ENCODE measurements around the gene ACMSD.
"Not testable (repeated sequence)": the region's sequence is repeated elsewhere in the genome, so short reads cannot be mapped to it uniquely, and the experiment has no call there.

Gene ACMSD

DNA sequence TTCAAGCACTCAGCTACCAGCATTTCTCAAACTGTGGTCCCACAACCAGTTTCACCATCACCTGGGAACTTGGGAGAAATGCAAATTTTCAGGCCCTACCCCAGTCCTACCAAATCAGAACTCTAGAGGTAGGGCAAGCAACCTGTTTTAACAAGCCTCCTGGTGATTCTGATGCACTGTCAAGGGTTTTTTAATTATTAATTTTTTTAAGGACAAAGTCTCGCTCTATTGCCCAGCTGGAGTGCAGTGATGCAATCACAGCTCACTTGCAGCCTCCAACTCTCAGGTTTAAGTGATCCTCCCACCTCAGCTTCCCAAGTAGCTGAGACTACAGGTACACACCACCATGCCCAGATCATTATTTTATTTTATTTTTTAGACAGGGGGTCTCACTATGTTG, 7.8 kb downstream of the ACMSD start:
- TF ChIP-seq CTCF (IDR thresholded peaks at IDR 0.05; ENCODE audit: low read depth, low read length): no peak

GRCh38 chr2:134847582-134847981, 9.2 kb downstream of the ACMSD start:
- not testable (repeated sequence) for H3K4me3 ChIP-seq (ENCODE audit: low read depth, low read length)

More for the DNA sequence above, 7.8 kb downstream of the ACMSD start:
- no peak overlapping the region for H3K4me3 ChIP-seq (ENCODE audit: low read depth, low read length)

DNA sequence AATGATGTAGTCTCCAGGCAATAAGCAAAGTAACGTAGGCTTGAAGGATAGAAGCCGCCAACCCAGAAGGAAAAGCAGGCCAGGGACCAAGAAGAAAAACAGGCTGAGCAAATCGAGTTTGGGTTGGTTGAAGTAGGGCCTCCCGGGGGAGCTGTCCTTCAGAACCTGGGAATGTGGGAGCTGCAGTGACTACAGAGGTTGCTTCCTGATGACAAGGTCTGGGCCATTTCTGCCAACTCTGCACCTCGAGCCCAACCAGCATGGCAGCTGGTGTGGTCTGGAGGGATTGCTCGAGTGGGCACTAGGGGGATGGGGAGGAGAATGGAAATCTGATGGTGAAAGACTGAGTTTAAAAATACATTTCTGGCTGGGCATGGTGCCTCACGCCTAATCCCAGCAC, 14.1 kb downstream of the ACMSD start:
- no peak overlapping the region for H3K4me3 ChIP-seq (ENCODE audit: low read depth, low read length)
- TF ChIP-seq CTCF (IDR thresholded peaks at IDR 0.05; ENCODE audit: low read depth, low read length): no peak

DNA sequence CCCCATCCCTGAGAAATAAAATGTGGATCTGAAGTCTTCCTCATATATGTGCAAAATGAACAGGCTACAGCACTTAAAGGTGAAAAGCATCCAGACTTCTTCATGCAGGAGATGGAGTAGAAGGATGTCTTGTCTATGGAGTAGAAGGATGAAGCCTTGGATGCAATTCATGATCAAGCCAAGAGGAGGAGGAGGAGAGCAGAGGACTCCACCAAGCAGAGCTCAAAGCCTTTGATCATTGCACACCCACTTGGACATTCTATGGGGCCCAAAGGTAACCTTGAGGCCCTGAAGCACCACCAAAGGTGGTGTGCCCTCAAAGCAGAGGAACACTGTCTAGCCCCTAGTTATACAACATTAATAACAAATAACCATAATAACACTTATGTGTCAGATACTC, 17.3 kb downstream of the ACMSD start:
- no peak overlapping the region for H3K4me3 ChIP-seq (ENCODE audit: low read depth, low read length)
- TF ChIP-seq CTCF (IDR thresholded peaks at IDR 0.05; ENCODE audit: low read depth, low read length): no peak

GRCh38 chr2:134858245-134858644, 19.8 kb downstream of the ACMSD start:
- no peak for TF ChIP-seq CTCF (IDR thresholded peaks at IDR 0.05; ENCODE audit: low read depth, low read length)

DNA sequence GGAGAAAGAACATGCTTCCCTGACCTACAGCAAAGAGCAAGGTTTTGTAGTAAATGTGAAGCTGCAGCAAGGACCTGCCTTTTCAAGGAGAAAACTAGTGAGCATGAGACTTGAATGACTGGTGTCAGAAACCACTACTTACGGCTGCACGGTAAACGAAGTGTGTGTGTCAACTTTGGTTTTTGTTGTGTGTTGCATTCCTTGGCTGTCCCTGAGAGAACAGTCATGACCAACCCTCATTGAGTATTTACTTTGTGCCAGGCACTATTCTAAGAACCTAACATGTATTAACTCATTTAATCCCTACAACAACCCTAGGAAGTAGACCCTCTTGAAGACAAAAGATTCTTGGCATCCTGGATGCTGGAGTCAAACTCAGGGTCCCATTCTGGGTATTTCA, 22.8 kb downstream of the ACMSD start:
- H3K4me3 ChIP-seq (ENCODE audit: low read depth, low read length): no peak overlapping the region
- no peak for TF ChIP-seq CTCF (IDR thresholded peaks at IDR 0.05; ENCODE audit: low read depth, low read length)

More at GRCh38 chr2:134858245-134858644, 19.8 kb downstream of the ACMSD start:
- no peak overlapping the region for H3K4me3 ChIP-seq (ENCODE audit: low read depth, low read length)

DNA sequence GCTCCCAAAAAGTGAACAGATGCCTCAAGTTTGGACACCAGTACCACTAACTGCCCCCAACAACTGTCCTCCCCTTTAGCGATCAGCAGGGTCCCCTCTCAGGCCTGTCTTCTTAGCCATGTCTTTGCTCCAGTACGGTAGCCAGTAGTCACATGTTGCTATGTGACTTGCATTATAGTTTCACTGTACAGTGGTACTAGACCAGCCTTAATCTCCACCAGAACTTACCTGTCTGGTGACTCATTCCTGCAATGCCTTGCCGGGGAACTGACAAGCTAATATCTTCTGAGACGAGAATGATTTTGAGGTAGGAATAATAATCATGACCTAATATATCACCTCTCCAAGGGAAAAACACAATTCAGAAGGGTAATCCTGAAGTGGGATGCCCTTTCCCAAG, 23.7 kb downstream of the ACMSD start:
- no peak for TF ChIP-seq CTCF (IDR thresholded peaks at IDR 0.05; ENCODE audit: low read depth, low read length)
- no peak overlapping the region for H3K4me3 ChIP-seq (ENCODE audit: low read depth, low read length)

- no peak for TF ChIP-seq CTCF (IDR thresholded peaks at IDR 0.05; ENCODE audit: low read depth, low read length)
- no peak overlapping the region for H3K4me3 ChIP-seq (ENCODE audit: low read depth, low read length)
These were observed 24.3 kb downstream of the ACMSD start for GRCh38 chr2:134862674-134863073.

Measured in WI38 (cell line).